Ovary (tissue), 3 donors: Measurements from ENCODE around the gene COX6A2.

Experiments
- CTCF ChIP-seq, 3 donors: fragments of 450-650 bp in 2 of 3; fragments of 200-600 bp in 1 of 3; IDR thresholded peaks; one replicate each; pipeline versions ENCODE4 v1.5.1 to v1.8.0; 2016 to 2022; ENCODE audit warnings: antibody characterized with exemption in 3 of 3, mild to moderate bottlenecking in 1 of 3
- EP300 ChIP-seq: sonication (generic); formaldehyde crosslinking; IDR thresholded peaks from one replicate; pipeline ENCODE4 v1.6.1; 2017; ENCODE audit warnings: antibody characterized with exemption
- donor health status: DM: no; HTN: no; CAD: no.

GRCh38 chr16:31428279-31428597, at the start of gene COX6A2:
- TF ChIP-seq CTCF (IDR thresholded peaks at IDR 0.05) (no peak), EP300 (no peak)
